Measurements from ENCODE around the gene JMJD8.

Gene JMJD8

DNA sequence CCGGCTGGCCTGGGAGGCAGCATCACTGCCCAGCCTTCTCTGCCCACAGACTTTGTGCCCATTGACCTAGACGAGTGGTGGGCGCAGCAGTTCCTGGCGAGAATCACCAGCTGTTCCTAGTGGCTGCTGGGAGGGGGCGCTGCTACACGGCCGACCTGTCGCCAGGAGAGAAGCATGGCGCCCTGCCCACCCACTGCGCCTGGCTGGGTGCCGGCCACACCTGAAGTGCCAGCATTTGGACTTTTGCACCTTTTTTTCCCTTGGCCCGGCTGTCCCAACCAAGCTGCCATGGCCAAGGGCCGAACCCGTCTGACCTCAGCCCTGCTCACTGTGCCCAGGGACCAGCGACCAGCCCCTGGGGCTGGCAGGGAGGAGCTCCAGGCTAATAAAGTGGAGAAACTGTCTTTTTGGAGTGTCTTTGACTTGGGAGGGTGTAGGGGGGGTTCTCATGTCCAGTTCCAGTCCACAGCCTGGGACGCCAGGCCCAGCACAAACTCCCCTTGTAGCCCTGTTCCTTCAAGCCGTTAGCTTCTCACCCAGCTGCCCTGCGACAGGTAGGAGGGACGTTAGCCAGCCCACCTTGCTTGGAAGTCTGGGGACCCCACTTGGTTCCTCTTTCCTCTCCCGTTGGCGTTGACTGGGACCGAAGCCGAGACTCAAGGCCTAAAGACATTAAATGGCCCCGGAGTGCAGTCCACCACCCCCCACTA is 35.9 kb downstream of the JMJD8 start:
- H3K4me1 ChIP-seq (ENCODE audit: control insufficient read depth, insufficient read depth, low read length, poor library complexity, severe bottlenecking), result peaks cover 21% of the 10 kb centered on the region
- H3K4me3 ChIP-seq (ENCODE audit: insufficient read depth, low read depth, low read length, poor library complexity, severe bottlenecking), result peak overlapping the region; percentile 64
- H3K36me3 ChIP-seq (ENCODE audit: control insufficient read depth, insufficient read depth, low read length), result no peaks in the 10 kb centered on the region
- DNase-seq, result no peak
- H3K9me3 ChIP-seq (ENCODE audit: control insufficient read depth, low read length), result no peaks in the 10 kb centered on the region
- H3K27me3 ChIP-seq (replicated peaks; ENCODE audit: control insufficient read depth, insufficient read depth, low read length, poor library complexity, severe bottlenecking), result no peaks in the 10 kb centered on the region
- peak overlapping the region; percentile 91 for H3K27ac ChIP-seq (ENCODE audit: insufficient read depth, low read length, poor library complexity, severe bottlenecking)

- H3K4me3 ChIP-seq (ENCODE audit: insufficient read depth, low read depth, low read length, poor library complexity, severe bottlenecking), result no peak overlapping the region
These were observed 36.8 kb downstream of the JMJD8 start for GRCh38 chr16:647173-647902.

GRCh38 chr16:646679-647172 is 37.4 kb downstream of the JMJD8 start:
- no peaks in the 10 kb centered on the region for H3K36me3 ChIP-seq (ENCODE audit: control insufficient read depth, insufficient read depth, low read length)
- no peak overlapping the region for H3K27ac ChIP-seq (ENCODE audit: insufficient read depth, low read length, poor library complexity, severe bottlenecking)
- no peak overlapping the region for H3K4me3 ChIP-seq (ENCODE audit: insufficient read depth, low read depth, low read length, poor library complexity, severe bottlenecking)
- no peaks in the 10 kb centered on the region for H3K9me3 ChIP-seq (ENCODE audit: control insufficient read depth, low read length)
- DNase-seq, result no peak
- H3K27me3 ChIP-seq (replicated peaks; ENCODE audit: control insufficient read depth, insufficient read depth, low read length, poor library complexity, severe bottlenecking), result no peaks in the 10 kb centered on the region
- peaks cover 24% of the 10 kb centered on the region for H3K4me1 ChIP-seq (ENCODE audit: control insufficient read depth, insufficient read depth, low read length, poor library complexity, severe bottlenecking)

More at GRCh38 chr16:647173-647902, 36.8 kb downstream of the JMJD8 start:
- DNase-seq, result no peak
- Histone ChIP-seq H3K4me1 (ENCODE audit: control insufficient read depth, insufficient read depth, low read length, poor library complexity, severe bottlenecking) (peaks cover 24% of the 10 kb centered on the region), H3K27me3 (replicated peaks; ENCODE audit: control insufficient read depth, insufficient read depth, low read length, poor library complexity, severe bottlenecking) (no peaks in the 10 kb centered on the region), H3K27ac (ENCODE audit: insufficient read depth, low read length, poor library complexity, severe bottlenecking) (no peak overlapping the region), H3K36me3 (ENCODE audit: control insufficient read depth, insufficient read depth, low read length) (no peaks in the 10 kb centered on the region), H3K9me3 (ENCODE audit: control insufficient read depth, low read length) (no peaks in the 10 kb centered on the region)

GRCh38 chr16:645852-646678 is 38.1 kb downstream of the JMJD8 start:
- no peaks in the 10 kb centered on the region for H3K27me3 ChIP-seq (replicated peaks; ENCODE audit: control insufficient read depth, insufficient read depth, low read length, poor library complexity, severe bottlenecking)
- no peak overlapping the region for H3K27ac ChIP-seq (ENCODE audit: insufficient read depth, low read length, poor library complexity, severe bottlenecking)
- no peaks in the 10 kb centered on the region for H3K9me3 ChIP-seq (ENCODE audit: control insufficient read depth, low read length)
- DNase-seq, result no peak
- H3K4me3 ChIP-seq (ENCODE audit: insufficient read depth, low read depth, low read length, poor library complexity, severe bottlenecking), result no peak overlapping the region
- H3K36me3 ChIP-seq (ENCODE audit: control insufficient read depth, insufficient read depth, low read length), result no peaks in the 10 kb centered on the region
- H3K4me1 ChIP-seq (ENCODE audit: control insufficient read depth, insufficient read depth, low read length, poor library complexity, severe bottlenecking), result peaks cover 30% of the 10 kb centered on the region

DNA sequence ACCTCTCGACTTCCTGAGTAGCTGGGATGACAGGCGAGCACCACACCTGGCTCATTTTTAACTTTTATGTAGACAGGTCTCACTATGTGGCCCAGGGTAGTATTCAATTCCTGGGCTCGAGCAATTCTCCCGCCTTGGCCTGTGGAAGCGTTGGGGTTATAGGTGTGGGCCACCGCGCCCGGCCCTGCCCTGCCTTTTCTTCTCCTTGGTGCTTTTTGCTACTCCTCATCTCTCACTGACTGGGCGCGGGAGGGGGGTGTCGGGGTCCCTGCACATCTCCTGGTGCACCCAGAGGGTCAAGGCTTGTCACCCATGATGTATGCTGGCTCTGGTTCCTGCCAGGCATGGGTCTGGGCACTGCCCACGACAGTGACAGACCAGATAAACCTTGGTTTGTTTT is 39.6 kb downstream of the JMJD8 start:
- Histone ChIP-seq H3K36me3 (ENCODE audit: control insufficient read depth, insufficient read depth, low read length) (no peaks in the 10 kb centered on the region), H3K9me3 (ENCODE audit: control insufficient read depth, low read length) (no peaks in the 10 kb centered on the region), H3K4me3 (ENCODE audit: insufficient read depth, low read depth, low read length, poor library complexity, severe bottlenecking) (no peak overlapping the region), H3K4me1 (ENCODE audit: control insufficient read depth, insufficient read depth, low read length, poor library complexity, severe bottlenecking) (peaks cover 27% of the 10 kb centered on the region), H3K27me3 (replicated peaks; ENCODE audit: control insufficient read depth, insufficient read depth, low read length, poor library complexity, severe bottlenecking) (no peaks in the 10 kb centered on the region), H3K27ac (ENCODE audit: insufficient read depth, low read length, poor library complexity, severe bottlenecking) (no peak overlapping the region)
- DNase-seq, result no peak

DNA sequence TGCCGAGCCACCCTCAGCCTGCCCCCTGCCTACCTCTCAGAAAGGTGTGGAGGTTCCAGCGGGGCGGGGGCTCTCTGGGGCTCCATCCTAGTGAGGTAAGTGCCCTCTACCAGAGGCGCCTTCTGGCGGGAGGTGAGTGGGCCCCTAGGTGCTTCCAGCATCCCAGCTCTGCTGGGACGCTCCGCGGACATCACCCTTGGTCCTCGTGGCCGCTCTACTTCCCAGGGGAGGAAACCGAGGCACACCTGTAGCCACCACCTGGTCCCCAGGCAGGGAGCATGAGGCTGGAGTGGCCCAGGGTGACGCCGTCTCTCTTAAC is 41.1 kb downstream of the JMJD8 start:
- DNase-seq, result no peak
- no peak overlapping the region for H3K4me3 ChIP-seq (ENCODE audit: insufficient read depth, low read depth, low read length, poor library complexity, severe bottlenecking)
- no peaks in the 10 kb centered on the region for H3K27me3 ChIP-seq (replicated peaks; ENCODE audit: control insufficient read depth, insufficient read depth, low read length, poor library complexity, severe bottlenecking)
- H3K27ac ChIP-seq (ENCODE audit: insufficient read depth, low read length, poor library complexity, severe bottlenecking), result no peak overlapping the region
- no peaks in the 10 kb centered on the region for H3K36me3 ChIP-seq (ENCODE audit: control insufficient read depth, insufficient read depth, low read length)
- no peaks in the 10 kb centered on the region for H3K9me3 ChIP-seq (ENCODE audit: control insufficient read depth, low read length)
- peaks cover 17% of the 10 kb centered on the region for H3K4me1 ChIP-seq (ENCODE audit: control insufficient read depth, insufficient read depth, low read length, poor library complexity, severe bottlenecking)

GRCh38 chr16:642189-643049 is 41.7 kb downstream of the JMJD8 start:
- no peaks in the 10 kb centered on the region for H3K9me3 ChIP-seq (ENCODE audit: control insufficient read depth, low read length)
- no peak for DNase-seq
- no peaks in the 10 kb centered on the region for H3K27me3 ChIP-seq (replicated peaks; ENCODE audit: control insufficient read depth, insufficient read depth, low read length, poor library complexity, severe bottlenecking)
- peak overlapping the region; percentile 18 for H3K27ac ChIP-seq (ENCODE audit: insufficient read depth, low read length, poor library complexity, severe bottlenecking)
- H3K4me1 ChIP-seq (ENCODE audit: control insufficient read depth, insufficient read depth, low read length, poor library complexity, severe bottlenecking), result peaks cover 12% of the 10 kb centered on the region
- H3K4me3 ChIP-seq (ENCODE audit: insufficient read depth, low read depth, low read length, poor library complexity, severe bottlenecking), result peak overlapping the region; percentile 78
- no peaks in the 10 kb centered on the region for H3K36me3 ChIP-seq (ENCODE audit: control insufficient read depth, insufficient read depth, low read length)

DNA sequence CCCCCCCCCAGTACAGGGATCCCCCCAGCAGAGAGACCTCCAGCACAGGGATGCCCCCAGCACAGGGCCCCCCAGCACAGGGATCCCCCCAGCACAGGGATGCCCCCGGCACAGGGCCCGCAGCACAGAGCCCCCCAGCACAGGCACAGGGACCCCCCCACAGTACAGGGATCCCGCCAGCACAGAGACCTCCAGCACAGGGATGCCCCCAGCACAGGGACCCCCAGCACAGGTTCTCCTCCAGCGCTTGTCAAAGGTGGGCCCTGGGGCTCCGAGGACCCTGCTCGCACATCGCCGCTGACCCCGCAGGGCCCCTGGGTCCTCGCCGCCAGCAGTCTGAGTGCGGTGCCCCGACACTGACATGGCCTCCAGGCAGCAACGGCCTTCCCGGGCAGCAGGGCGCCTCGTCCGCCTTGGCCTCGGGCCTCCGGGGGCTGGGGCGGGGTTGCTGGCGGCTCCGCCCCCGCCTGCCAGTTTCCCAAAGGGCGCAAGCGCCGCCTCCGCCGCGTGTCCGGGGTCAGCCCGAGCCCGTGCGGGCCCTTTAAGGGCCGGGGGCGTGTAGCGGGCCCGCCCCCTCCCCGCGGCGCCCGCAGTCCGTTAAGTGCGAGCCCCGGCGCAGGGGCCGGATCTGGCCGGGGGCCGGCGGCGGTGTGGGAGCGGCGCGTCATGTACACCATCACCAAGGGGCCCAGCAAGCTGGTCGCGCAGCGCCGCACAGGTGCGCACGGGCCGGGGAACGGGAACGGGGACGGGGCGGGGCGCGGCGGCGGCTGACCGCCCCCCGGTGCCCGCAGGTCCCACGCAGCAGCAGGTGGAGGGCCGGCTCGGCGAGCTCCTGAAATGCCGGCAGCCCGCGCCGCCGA is 42.6 kb downstream of the JMJD8 start, which contains the start of gene MCRIP2:
TSS of gene MCRIP2 (plus strand) at position 503 of the 863 bp plus-strand sequence. CDS start at position 667, 164 bp downstream.
- Histone ChIP-seq H3K4me1 (ENCODE audit: control insufficient read depth, insufficient read depth, low read length, poor library complexity, severe bottlenecking) (peaks cover 12% of the 10 kb centered on the region), H3K27me3 (replicated peaks; ENCODE audit: control insufficient read depth, insufficient read depth, low read length, poor library complexity, severe bottlenecking) (no peaks in the 10 kb centered on the region), H3K4me3 (ENCODE audit: insufficient read depth, low read depth, low read length, poor library complexity, severe bottlenecking) (peak within 1 kb of the TSS; percentile 78), H3K27ac (ENCODE audit: insufficient read depth, low read length, poor library complexity, severe bottlenecking) (peak within 1 kb of the TSS; percentile 42), H3K9me3 (ENCODE audit: control insufficient read depth, low read length) (no peaks in the 10 kb centered on the region), H3K36me3 (ENCODE audit: control insufficient read depth, insufficient read depth, low read length) (no peaks in the 10 kb centered on the region)
- DNase-seq, result peak; percentile 32 to 53 (median 38)
